Eye (tissue), 1 donor: Measurements from ENCODE around the gene YPEL2.

Experiments
- DNase-seq: peaks from one replicate; pipeline ENCODE4 v3.0.0-alpha.2; 2015

The YPEL2 gene

GRCh38 chr17:59331929-59332748 is 684 bp downstream of the YPEL2 start:
- peak; percentile 56 for DNase-seq

- DNase-seq, result peak; percentile 51
Measured at GRCh38 chr17:59332749-59333377, 1.4 kb downstream of the YPEL2 start.

GRCh38 chr17:59333836-59334235 is 2.4 kb downstream of the YPEL2 start:
- no peak for DNase-seq

- DNase-seq, result no peak
Measured at GRCh38 chr17:59335685-59336084, 4.2 kb downstream of the YPEL2 start.

- DNase-seq, result no peak
Measured at GRCh38 chr17:59337741-59338299, 6.4 kb downstream of the YPEL2 start.

- DNase-seq, result no peak
Measured at GRCh38 chr17:59338498-59338897, 7.0 kb downstream of the YPEL2 start.

- no peak for DNase-seq
Measured at GRCh38 chr17:59341922-59342321, 10.5 kb downstream of the YPEL2 start.

GRCh38 chr17:59342681-59343131 is 11.3 kb downstream of the YPEL2 start:
- no peak for DNase-seq

GRCh38 chr17:59345476-59345875 is 14.0 kb downstream of the YPEL2 start:
- no peak for DNase-seq

- no peak for DNase-seq
Measured at GRCh38 chr17:59346341-59346740, 14.9 kb downstream of the YPEL2 start.

- DNase-seq, result no peak
Measured at GRCh38 chr17:59346876-59347407, 15.5 kb downstream of the YPEL2 start.

GRCh38 chr17:59347975-59348391 is 16.5 kb downstream of the YPEL2 start:
- DNase-seq, result no peak

- no peak for DNase-seq
Measured at GRCh38 chr17:59349178-59349577, 17.7 kb downstream of the YPEL2 start.

GRCh38 chr17:59353106-59353854 is 21.8 kb downstream of the YPEL2 start:
- no peak for DNase-seq

GRCh38 chr17:59353936-59354755 is 22.7 kb downstream of the YPEL2 start:
- no peak for DNase-seq

GRCh38 chr17:59355030-59355701 is 23.7 kb downstream of the YPEL2 start:
- DNase-seq, result no peak

GRCh38 chr17:59355702-59356325 is 24.4 kb downstream of the YPEL2 start:
- DNase-seq, result no peak

GRCh38 chr17:59356543-59357218 is 25.2 kb downstream of the YPEL2 start:
- DNase-seq, result no peak

- DNase-seq, result no peak
Measured at GRCh38 chr17:59357219-59357697, 25.8 kb downstream of the YPEL2 start.

- DNase-seq, result no peak
Measured at GRCh38 chr17:59357929-59358328, 26.5 kb downstream of the YPEL2 start.
